ENCODE measurements around the gene PTPRN2. TPM values are rescaled to one million over a fixed set of nuclear protein-coding genes. Genes with fewer than 3 reads are reported as not detected.

Gene PTPRN2
- polyA plus RNA-seq, 3 donors from 2014 or later: 1.9 to 3.7 (median 2.2) TPM

- no peak overlapping the region for H3K27ac Mint-ChIP-seq
- no peak for DNase-seq
- H3K27me3 Mint-ChIP-seq (ENCODE audit: low read depth in 3 of 3): peaks cover 0 to 5% (median 1%) of the 10 kb centered on the region in 3 donors
- no peaks in the 10 kb centered on the region for H3K4me1 Mint-ChIP-seq
- H3K9me3 Mint-ChIP-seq: peaks cover 0 to 6% (median 0%) of the 10 kb centered on the region in 6 donors
- H3K36me3 Mint-ChIP-seq: no peaks in the 10 kb centered on the region
- no peak overlapping the region for H3K4me3 Mint-ChIP-seq
Measured at GRCh38 chr7:157606140-157606539, 981.5 kb downstream of the PTPRN2 start.

GRCh38 chr7:157605638-157606037, 982.0 kb downstream of the PTPRN2 start:
- Mint-ChIP-seq H3K27me3 (ENCODE audit: low read depth in 3 of 3) (peaks cover 0 to 5% (median 1%) of the 10 kb centered on the region in 3 donors), H3K9me3 (peaks cover 0 to 6% (median 0%) of the 10 kb centered on the region in 6 donors), H3K27ac (no peak overlapping the region), H3K4me1 (no peaks in the 10 kb centered on the region), H3K36me3 (no peaks in the 10 kb centered on the region), H3K4me3 (no peak overlapping the region)
- DNase-seq: no peak

GRCh38 chr7:157604661-157605381, 982.8 kb downstream of the PTPRN2 start:
- H3K27ac Mint-ChIP-seq: no peak overlapping the region
- no peaks in the 10 kb centered on the region for H3K36me3 Mint-ChIP-seq
- peaks cover 0 to 10% (median 1%) of the 10 kb centered on the region in 3 donors for H3K27me3 Mint-ChIP-seq (ENCODE audit: low read depth in 3 of 3)
- DNase-seq: no peak
- H3K9me3 Mint-ChIP-seq: peaks cover 0 to 4% (median 0%) of the 10 kb centered on the region in 6 donors
- no peak overlapping the region for H3K4me3 Mint-ChIP-seq
- no peaks in the 10 kb centered on the region for H3K4me1 Mint-ChIP-seq

- no peak overlapping the region for H3K4me3 Mint-ChIP-seq
- H3K27me3 Mint-ChIP-seq (ENCODE audit: low read depth in 3 of 3): peaks cover 0 to 10% (median 1%) of the 10 kb centered on the region in 3 donors
- H3K27ac Mint-ChIP-seq: no peak overlapping the region
- DNase-seq: no peak
- no peaks in the 10 kb centered on the region for H3K36me3 Mint-ChIP-seq
- H3K9me3 Mint-ChIP-seq: peaks cover 0 to 4% (median 0%) of the 10 kb centered on the region in 6 donors
- no peaks in the 10 kb centered on the region for H3K4me1 Mint-ChIP-seq
Measured at GRCh38 chr7:157603716-157604115, 983.9 kb downstream of the PTPRN2 start.

- Mint-ChIP-seq H3K27me3 (ENCODE audit: low read depth in 3 of 3) (peaks cover 0 to 10% (median 1%) of the 10 kb centered on the region in 3 donors), H3K4me3 (no peak overlapping the region), H3K4me1 (no peaks in the 10 kb centered on the region), H3K36me3 (no peaks in the 10 kb centered on the region), H3K9me3 (no peaks in the 10 kb centered on the region), H3K27ac (no peak overlapping the region)
- DNase-seq: no peak
Measured at GRCh38 chr7:157603005-157603404, 984.6 kb downstream of the PTPRN2 start.

GRCh38 chr7:157602581-157602980, 985.0 kb downstream of the PTPRN2 start:
- Mint-ChIP-seq H3K4me1 (no peaks in the 10 kb centered on the region), H3K9me3 (no peaks in the 10 kb centered on the region), H3K36me3 (no peaks in the 10 kb centered on the region), H3K27ac (no peak overlapping the region), H3K27me3 (ENCODE audit: low read depth in 3 of 3) (peaks cover 0 to 13% (median 1%) of the 10 kb centered on the region in 3 donors), H3K4me3 (no peak overlapping the region)
- DNase-seq: no peak

DNA sequence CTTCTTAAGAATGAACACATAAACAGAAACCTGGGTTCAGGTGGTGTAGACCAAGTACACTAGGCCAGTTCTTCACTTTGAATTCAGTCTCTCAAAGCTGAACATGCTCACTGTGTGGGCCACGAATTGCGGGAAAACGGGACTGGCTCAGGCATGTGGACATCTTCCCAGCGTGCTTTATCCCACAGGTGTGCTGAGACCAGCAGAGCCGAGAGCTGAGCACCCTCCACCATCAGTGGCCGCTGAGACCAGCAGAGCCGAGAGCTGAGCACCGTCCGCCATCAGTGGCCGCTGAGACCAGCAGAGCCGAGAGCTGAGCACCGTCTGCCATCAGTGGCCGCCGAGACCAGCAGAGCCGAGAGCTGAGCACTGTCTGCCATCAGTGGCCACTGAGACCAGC, 985.5 kb downstream of the PTPRN2 start:
- no peak overlapping the region for H3K4me3 Mint-ChIP-seq
- DNase-seq: no peak
- H3K27me3 Mint-ChIP-seq (ENCODE audit: low read depth in 3 of 3): peaks cover 0 to 17% (median 1%) of the 10 kb centered on the region in 3 donors
- H3K27ac Mint-ChIP-seq: no peak overlapping the region
- H3K9me3 Mint-ChIP-seq: no peaks in the 10 kb centered on the region
- no peaks in the 10 kb centered on the region for H3K36me3 Mint-ChIP-seq
- H3K4me1 Mint-ChIP-seq: no peaks in the 10 kb centered on the region

- H3K9me3 Mint-ChIP-seq: no peaks in the 10 kb centered on the region
- DNase-seq: no peak
- H3K27me3 Mint-ChIP-seq (ENCODE audit: low read depth in 3 of 3): peaks cover 1 to 19% (median 2%) of the 10 kb centered on the region in 3 donors
- no peak overlapping the region for H3K4me3 Mint-ChIP-seq
- H3K4me1 Mint-ChIP-seq: no peaks in the 10 kb centered on the region
- no peaks in the 10 kb centered on the region for H3K36me3 Mint-ChIP-seq
- no peak overlapping the region for H3K27ac Mint-ChIP-seq
Measured at GRCh38 chr7:157601530-157601929, 986.1 kb downstream of the PTPRN2 start.

DNA sequence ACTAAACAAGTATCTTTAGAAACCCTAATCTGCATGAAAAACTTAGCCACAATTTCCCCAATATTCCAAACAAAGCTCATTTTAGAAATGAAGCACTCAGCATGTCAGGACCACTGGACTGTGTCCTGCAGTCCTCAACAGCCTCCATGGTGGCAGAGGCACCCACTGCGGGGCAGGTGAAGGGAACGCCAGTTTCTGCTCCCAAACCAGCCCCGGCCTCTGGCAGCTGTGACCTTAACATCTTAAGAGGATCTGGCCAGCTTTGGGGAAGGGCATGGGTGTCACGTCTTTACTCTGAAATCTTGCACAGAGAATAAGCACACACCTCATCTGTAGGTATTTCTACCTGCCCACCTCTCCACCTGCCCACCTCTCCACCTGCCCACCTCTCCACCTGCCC, 988.1 kb downstream of the PTPRN2 start:
- H3K36me3 Mint-ChIP-seq: no peaks in the 10 kb centered on the region
- H3K4me3 Mint-ChIP-seq: no peak overlapping the region
- peaks cover 2 to 23% (median 5%) of the 10 kb centered on the region in 3 donors for H3K27me3 Mint-ChIP-seq (ENCODE audit: low read depth in 3 of 3)
- H3K9me3 Mint-ChIP-seq: no peaks in the 10 kb centered on the region
- DNase-seq: no peak
- no peaks in the 10 kb centered on the region for H3K4me1 Mint-ChIP-seq
- no peak overlapping the region for H3K27ac Mint-ChIP-seq

- H3K27me3 Mint-ChIP-seq (ENCODE audit: low read depth in 3 of 3): peaks cover 10 to 34% (median 15%) of the 10 kb centered on the region in 3 donors
- no peak overlapping the region for H3K4me3 Mint-ChIP-seq
- DNase-seq: no peak
- no peak overlapping the region for H3K27ac Mint-ChIP-seq
- H3K36me3 Mint-ChIP-seq: no peaks in the 10 kb centered on the region
- H3K4me1 Mint-ChIP-seq: peaks cover 10 to 11% of the 10 kb centered on the region in 2 donors
- H3K9me3 Mint-ChIP-seq: peaks cover 3 to 10% (median 7%) of the 10 kb centered on the region in 6 donors
Measured at GRCh38 chr7:157597562-157597961, 990.1 kb downstream of the PTPRN2 start.

DNA sequence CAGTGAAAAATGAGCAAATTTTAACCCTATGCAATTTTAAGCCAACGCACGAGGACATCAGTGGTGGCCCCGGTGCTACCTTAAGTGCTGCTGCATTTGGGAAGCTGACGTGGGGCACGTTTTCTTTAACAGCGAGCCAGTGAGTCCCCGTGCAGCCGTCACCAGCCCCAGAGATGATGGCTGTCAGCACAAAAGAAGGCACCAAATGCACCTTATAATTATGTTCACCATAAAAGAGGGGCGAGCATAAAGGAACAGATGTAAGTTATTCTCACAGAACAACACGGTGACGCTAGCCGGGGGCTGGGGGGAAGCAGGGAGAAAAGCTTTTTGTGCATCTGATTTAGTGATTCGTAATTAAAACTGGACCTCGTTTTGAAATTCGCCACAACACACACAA, 990.7 kb downstream of the PTPRN2 start:
- Mint-ChIP-seq H3K4me3 (no peak overlapping the region), H3K4me1 (peaks cover 16 to 18% of the 10 kb centered on the region in 2 donors)
- DNase-seq: no peak

DNA sequence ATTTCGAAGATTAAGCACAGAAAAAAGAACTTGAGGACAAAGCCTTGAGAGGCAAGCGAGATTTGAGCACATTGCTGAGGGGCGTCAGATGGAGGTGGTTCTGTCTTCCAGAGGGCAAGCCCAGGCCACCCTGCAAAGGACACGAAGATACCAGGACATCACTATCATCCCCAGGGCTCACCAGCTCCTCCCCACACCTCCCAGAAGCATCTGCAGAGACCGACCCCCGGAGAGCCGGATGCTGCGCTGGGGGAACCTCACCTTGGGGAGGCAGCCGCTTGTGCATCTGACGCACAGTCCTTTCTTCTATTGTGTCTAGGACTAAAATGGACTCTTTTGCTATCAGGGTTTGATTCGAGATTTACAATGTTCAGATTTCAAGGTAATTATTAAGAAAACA, 991.2 kb downstream of the PTPRN2 start:
- H3K9me3 Mint-ChIP-seq: peaks cover 7 to 19% (median 15%) of the 10 kb centered on the region in 6 donors
- peaks cover 20% of the 10 kb centered on the region in 2 donors for H3K4me1 Mint-ChIP-seq
- H3K36me3 Mint-ChIP-seq: no peaks in the 10 kb centered on the region
- no peak overlapping the region for H3K27ac Mint-ChIP-seq
- no peak for DNase-seq
- no peak overlapping the region for H3K4me3 Mint-ChIP-seq
- H3K27me3 Mint-ChIP-seq (ENCODE audit: low read depth in 3 of 3): peaks cover 16 to 38% (median 22%) of the 10 kb centered on the region in 3 donors

More for the DNA sequence above, 990.7 kb downstream of the PTPRN2 start:
- H3K27me3 Mint-ChIP-seq (ENCODE audit: low read depth in 3 of 3): peaks cover 16 to 39% (median 19%) of the 10 kb centered on the region in 3 donors
- H3K9me3 Mint-ChIP-seq: peaks cover 4 to 17% (median 13%) of the 10 kb centered on the region in 6 donors
- H3K36me3 Mint-ChIP-seq: no peaks in the 10 kb centered on the region
- no peak overlapping the region for H3K27ac Mint-ChIP-seq

DNA sequence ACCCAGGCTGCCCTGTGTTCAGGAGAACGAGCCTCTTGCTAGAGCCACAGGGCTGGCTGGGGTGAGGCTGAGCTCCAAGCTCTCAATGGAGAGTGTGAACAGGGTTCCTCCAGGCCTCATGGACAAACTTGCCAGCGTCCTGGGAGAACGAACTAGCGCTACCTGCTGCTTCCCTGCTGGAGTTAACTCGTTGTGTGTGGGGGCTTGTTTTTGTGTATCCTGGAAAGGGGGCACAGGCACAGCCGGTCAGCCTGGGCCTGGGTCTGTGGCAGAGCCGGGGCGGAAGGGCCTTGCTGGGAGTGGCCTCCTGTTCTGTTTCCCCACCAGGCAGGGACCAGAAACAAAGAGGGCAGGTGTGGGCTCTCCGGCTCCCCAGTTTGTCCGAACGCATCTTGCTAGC, 991.6 kb downstream of the PTPRN2 start:
- Mint-ChIP-seq H3K27me3 (ENCODE audit: low read depth in 3 of 3) (peaks cover 16 to 38% (median 24%) of the 10 kb centered on the region in 3 donors), H3K9me3 (peaks cover 8 to 19% (median 15%) of the 10 kb centered on the region in 6 donors), H3K4me3 (no peak overlapping the region), H3K27ac (no peak overlapping the region), H3K4me1 (peaks cover 21% of the 10 kb centered on the region in 2 donors), H3K36me3 (no peaks in the 10 kb centered on the region)
- DNase-seq: no peak

DNA sequence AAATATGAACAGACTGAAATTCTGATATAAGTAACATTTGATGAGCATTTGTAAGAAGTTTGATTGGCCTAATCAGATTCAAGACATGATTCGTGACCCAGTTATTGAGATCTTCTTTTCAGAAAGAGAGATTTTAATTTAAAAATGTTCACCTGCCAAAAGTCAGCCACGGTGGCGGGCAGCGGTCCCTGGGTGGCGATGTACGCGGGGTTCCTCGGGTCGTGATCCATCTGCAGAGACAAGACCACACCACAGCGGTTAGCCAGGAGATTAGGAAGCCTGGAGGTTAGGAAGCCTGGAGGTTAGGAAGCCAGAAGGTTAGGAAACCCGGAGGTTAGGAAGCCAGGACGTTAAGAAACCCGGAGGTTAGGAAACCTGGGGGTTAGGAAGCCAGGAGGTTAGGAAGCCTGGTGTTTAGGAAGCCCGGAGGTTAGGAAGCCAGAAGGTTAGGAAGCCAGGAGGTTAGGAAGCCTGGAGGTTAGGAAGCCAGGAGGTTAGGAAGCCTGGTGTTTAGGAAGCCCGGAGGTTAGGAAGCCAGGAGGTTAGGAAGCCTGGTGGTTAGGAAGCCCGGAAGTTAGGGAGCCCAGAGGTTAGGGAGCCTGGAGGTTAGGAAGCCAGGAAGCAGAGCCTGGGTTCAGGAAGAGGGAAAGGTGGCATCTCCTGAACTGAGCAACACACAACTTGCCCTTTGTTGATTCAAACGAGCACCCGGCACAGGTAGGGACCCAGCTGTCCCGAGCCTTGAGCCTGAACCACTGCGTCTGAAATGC, 992.4 kb downstream of the PTPRN2 start:
- H3K27me3 Mint-ChIP-seq (ENCODE audit: low read depth in 3 of 3): peaks cover 21 to 40% (median 27%) of the 10 kb centered on the region in 3 donors
- peaks cover 21 to 23% of the 10 kb centered on the region in 2 donors for H3K4me1 Mint-ChIP-seq
- H3K9me3 Mint-ChIP-seq: peaks cover 8 to 19% (median 16%) of the 10 kb centered on the region in 6 donors
- no peak for DNase-seq
- peak overlapping the region in 2 of 6 donors; percentile 20 to 58 for H3K27ac Mint-ChIP-seq
- H3K4me3 Mint-ChIP-seq: no peak overlapping the region
- H3K36me3 Mint-ChIP-seq: no peaks in the 10 kb centered on the region
